A673 (cell line): ENCODE measurements around the gene SHC3. TPM values are rescaled to one million over a fixed set of nuclear protein-coding genes. Genes with fewer than 3 reads are reported as not detected.

Experiments
- BruUV-seq: library from RNA; stranded (reverse); fragments of 400-500 nt; replicated peaks from 2 replicates; lab custom pipeline; 2021; lab: Mats Ljungman, UMichigan
- CTCF ChIA-PET: fragments of 300-600 bp; sonication (Branson Sonifier 250); formaldehyde crosslinking; loops from one replicate; lab custom pipeline; 2022; ENCODE audit warnings: antibody characterized with exemption; lab: Charles Lee
- POLR2A ChIA-PET: fragments of 300-600 bp; sonication (Branson Sonifier 250); formaldehyde crosslinking; loops from one replicate; lab custom pipeline; 2022; ENCODE audit warnings: antibody characterized with exemption; ENCODE audit not compliant: low non-redundant PET; lab: Charles Lee
- DNase-seq: peaks from one replicate; pipeline ENCODE4 v3.0.0-alpha.2; 2015; ENCODE audit warnings: low spot score
- H3K27ac ChIP-seq: fragments of 200-600 bp; sonication (generic); 2 replicates; pipeline ENCODE4 v1.5.1; 2016; ENCODE audit warnings: mixed run types, low read depth, mild to moderate bottlenecking, mixed read lengths, antibody characterized with exemption, low read length; ENCODE audit not compliant: poor library complexity, severe bottlenecking
- H3K27me3 ChIP-seq: fragments of 200-600 bp; sonication (generic); replicated peaks from 2 replicates; pipeline ENCODE4 v1.6.1; 2017; ENCODE audit warnings: mixed run types, low read depth, mild to moderate bottlenecking, mixed read lengths, antibody characterized with exemption, low read length; ENCODE audit not compliant: insufficient read depth, poor library complexity
- H3K36me3 ChIP-seq: fragments of 200-600 bp; sonication (generic); 2 replicates; pipeline ENCODE4 v1.6.1; 2016; ENCODE audit warnings: mixed run types, mild to moderate bottlenecking, mixed read lengths, antibody characterized with exemption, low read length; ENCODE audit not compliant: insufficient read depth, poor library complexity, severe bottlenecking
- H3K4me1 ChIP-seq: fragments of 200-600 bp; sonication (generic); 2 replicates; pipeline ENCODE4 v1.6.1; 2017; ENCODE audit warnings: mixed run types, mild to moderate bottlenecking, mixed read lengths, antibody characterized with exemption, low read length; ENCODE audit not compliant: insufficient read depth, poor library complexity, severe bottlenecking
- H3K4me3 ChIP-seq: fragments of 200-600 bp; sonication (generic); 2 replicates; pipeline ENCODE4 v1.5.1; 2016; ENCODE audit warnings: low read depth, mixed run types, mild to moderate bottlenecking, mixed read lengths, low read length; ENCODE audit not compliant: poor library complexity, severe bottlenecking
- H3K9me3 ChIP-seq: fragments of 200-600 bp; sonication (generic); 2 replicates; pipeline ENCODE4 v1.6.1; 2016; ENCODE audit warnings: mixed run types, low read depth, mild to moderate bottlenecking, mixed read lengths, antibody characterized with exemption, low read length; ENCODE audit not compliant: poor library complexity, severe bottlenecking
- EZH2 ChIP-seq: fragments of 200-600 bp; sonication (generic); IDR thresholded peaks from 2 replicates; pipeline ENCODE4 v1.6.1; 2017; ENCODE audit warnings: borderline replicate concordance, low read depth, mild to moderate bottlenecking, mixed read lengths, antibody characterized with exemption, low read length; ENCODE audit not compliant: poor library complexity, severe bottlenecking
- intact Hi-C: fragments of 100-400 bp; cut with micrococcal nuclease; formaldehyde crosslinking; loops from one replicate; pipeline ENCODE4 v1.10.0; 2022; ENCODE audit not compliant: unreplicated experiment
- total RNA-seq: library from RNA; stranded (reverse); gene quantifications from 2 replicates; pipeline ENCODE4 v1.2.3, GENCODE V29; 2021
- TF ChIP-seq, protein P1 (sequence below): fragments of 300-800, 200-600 bp; sonication (generic); conservative IDR thresholded peaks from 2 replicates; pipeline ENCODE4 v1.5.1; 2017; ENCODE audit warnings: low read depth, mild to moderate bottlenecking, antibody characterized with exemption, low read length, moderate library complexity, mixed read lengths

The SHC3 gene
- total RNA-seq, 1 experiment from 2014 or later, result 6.6 TPM

DNA sequence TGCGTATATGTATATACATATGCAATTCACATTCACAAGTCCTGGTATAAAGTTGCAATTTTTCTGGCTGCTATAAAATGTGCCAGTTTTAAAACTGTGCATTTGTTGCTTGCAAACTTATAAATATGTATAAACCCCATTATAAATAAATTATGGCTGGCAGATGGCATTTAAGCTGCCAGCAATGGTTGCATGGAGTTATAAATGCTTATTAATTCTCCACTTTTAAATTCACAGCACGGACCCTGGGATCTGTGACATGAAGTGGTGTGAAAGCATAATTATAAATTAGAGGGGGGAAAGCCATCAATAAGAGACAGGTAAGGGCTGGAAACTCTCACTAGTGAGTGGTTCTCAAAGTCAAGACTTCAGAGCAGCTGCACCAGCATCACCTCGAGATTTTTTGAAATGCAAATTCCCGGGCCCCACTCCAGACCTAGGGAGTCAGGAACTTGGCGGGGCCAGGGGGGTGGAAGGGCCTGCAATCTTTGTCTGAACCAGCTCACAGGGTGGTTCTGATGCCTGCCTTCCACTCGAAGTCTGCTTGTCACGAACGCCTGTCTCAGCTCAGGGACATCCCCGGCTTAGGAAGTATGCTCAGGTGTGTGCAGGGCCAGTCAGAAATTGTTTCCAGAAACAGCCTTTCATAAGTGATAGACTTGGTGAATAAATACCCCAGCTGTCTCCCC lies 170.4 kb downstream of the SHC3 start:
- Histone ChIP-seq H3K4me3 (no peak overlapping the region), H3K36me3 (no peaks in the 10 kb centered on the region), H3K9me3 (no peaks in the 10 kb centered on the region), H3K4me1 (peaks cover 43% of the 10 kb centered on the region), H3K27me3 (no peaks in the 10 kb centered on the region), H3K27ac (peak overlapping the region; percentile 33)
- no TSS peak for BruUV-seq
- CTCF ChIA-PET, result interaction anchor here (1.3 kb wide), 1 partner anchor 271 kb away, joined by 3 read pairs; no protein-coding TSS in a partner anchor
- DNase-seq, result no peak
- intact Hi-C loops, result loop anchor here (5.0 to 10.0 kb wide), 4 partner anchors 167 to 1041 kb away; partner anchors contain the start of gene SHC3
- TF ChIP-seq EZH2, result no peak
- TF ChIP-seq, protein P1, sequence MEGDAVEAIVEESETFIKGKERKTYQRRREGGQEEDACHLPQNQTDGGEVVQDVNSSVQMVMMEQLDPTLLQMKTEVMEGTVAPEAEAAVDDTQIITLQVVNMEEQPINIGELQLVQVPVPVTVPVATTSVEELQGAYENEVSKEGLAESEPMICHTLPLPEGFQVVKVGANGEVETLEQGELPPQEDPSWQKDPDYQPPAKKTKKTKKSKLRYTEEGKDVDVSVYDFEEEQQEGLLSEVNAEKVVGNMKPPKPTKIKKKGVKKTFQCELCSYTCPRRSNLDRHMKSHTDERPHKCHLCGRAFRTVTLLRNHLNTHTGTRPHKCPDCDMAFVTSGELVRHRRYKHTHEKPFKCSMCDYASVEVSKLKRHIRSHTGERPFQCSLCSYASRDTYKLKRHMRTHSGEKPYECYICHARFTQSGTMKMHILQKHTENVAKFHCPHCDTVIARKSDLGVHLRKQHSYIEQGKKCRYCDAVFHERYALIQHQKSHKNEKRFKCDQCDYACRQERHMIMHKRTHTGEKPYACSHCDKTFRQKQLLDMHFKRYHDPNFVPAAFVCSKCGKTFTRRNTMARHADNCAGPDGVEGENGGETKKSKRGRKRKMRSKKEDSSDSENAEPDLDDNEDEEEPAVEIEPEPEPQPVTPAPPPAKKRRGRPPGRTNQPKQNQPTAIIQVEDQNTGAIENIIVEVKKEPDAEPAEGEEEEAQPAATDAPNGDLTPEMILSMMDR, result no peak
- POLR2A ChIA-PET, result interaction anchor here (0.6 kb wide), 2 partner anchors 9 to 195 kb away, joined by 3 to 6 read pairs; no protein-coding TSS in a partner anchor

DNA sequence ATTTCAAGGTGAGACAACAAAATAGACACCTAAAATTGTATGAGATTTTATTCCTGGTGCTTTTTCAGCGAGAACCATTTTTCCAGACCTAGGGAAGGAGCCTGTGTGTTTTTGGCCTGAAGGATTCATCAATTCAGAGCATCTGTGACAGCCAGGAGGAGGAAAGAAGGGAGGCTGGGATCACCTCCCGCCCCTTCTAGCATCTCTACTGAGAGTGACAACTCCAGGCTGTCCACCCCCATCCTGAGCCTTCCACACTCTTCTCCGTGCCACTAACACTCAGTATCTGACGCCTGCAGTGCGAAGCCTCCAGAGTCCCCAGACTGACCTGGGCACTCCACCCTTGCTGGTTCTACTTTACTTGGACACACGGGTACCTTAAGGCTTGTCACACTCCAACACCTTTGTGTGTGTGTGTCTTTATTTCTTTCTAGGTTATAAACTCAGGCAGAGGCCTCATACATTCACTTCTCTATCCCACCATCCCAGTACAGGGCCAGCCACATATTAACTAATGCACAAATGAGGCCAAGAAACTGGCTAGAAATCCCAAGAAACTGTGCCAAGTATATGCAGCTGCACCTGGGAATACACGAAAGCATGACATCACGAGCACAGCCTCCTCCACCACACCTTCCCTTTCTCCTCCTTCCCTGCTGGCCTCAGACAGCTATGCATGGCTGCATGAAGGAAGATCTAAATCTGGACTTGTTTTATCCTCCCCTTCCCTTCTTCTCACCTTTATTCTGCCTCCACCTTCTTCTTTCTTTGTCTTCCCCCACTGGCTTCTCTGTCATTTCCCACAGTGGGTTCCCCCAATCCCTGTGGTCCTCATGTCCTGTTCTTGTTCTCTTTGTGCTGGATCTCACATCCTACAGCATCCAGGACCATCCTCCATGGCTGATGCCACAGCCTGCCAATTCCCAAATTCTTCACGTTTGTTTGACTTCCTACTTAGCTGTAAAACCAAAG lies 171.3 kb downstream of the SHC3 start:
- Histone ChIP-seq H3K27me3 (no peaks in the 10 kb centered on the region), H3K27ac (no peak overlapping the region), H3K4me1 (peaks cover 43% of the 10 kb centered on the region), H3K9me3 (no peaks in the 10 kb centered on the region), H3K36me3 (peaks cover 4% of the 10 kb centered on the region), H3K4me3 (no peak overlapping the region)
- POLR2A ChIA-PET, result no interaction called here
- CTCF ChIA-PET, result no interaction called here
- no peak for DNase-seq
- BruUV-seq, result no TSS peak
- intact Hi-C loops, result loop anchor here (5.0 to 10.0 kb wide), 4 partner anchors 168 to 1040 kb away; partner anchors contain the start of gene SHC3
- TF ChIP-seq, protein P1, result no peak
- TF ChIP-seq EZH2, result no peak

DNA sequence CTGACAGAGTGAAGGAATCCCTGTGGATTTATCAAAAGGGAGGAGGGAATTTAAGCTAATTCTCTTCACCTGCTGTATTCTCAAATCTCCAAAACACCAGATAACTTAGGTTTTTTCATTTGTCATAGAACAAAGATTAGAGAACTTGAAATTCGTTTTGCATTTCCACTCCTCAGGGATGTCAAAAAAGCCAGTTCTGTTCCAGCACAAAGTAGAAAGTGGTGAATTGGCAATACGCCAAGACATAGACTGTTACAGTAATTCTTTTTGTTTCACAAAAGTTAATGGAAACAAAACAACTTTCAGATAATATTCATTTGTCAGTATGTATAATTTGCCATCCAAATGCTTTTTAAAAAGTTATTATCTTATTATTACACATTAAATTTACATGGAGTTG lies 172.4 kb downstream of the SHC3 start:
- Histone ChIP-seq H3K27ac (no peak overlapping the region), H3K27me3 (no peaks in the 10 kb centered on the region), H3K4me3 (no peak overlapping the region), H3K36me3 (peaks cover 4% of the 10 kb centered on the region), H3K4me1 (peaks cover 43% of the 10 kb centered on the region), H3K9me3 (no peaks in the 10 kb centered on the region)
- no peak for TF ChIP-seq EZH2
- TF ChIP-seq, protein P1, result no peak
- no TSS peak for BruUV-seq
- intact Hi-C loops, result loop anchor here (5.0 to 10.0 kb wide), 4 partner anchors 169 to 1039 kb away; partner anchors contain the start of gene SHC3
- DNase-seq, result peak; percentile 24
- CTCF ChIA-PET, result no interaction called here
- POLR2A ChIA-PET, result no interaction called here
